ENCODE data around the gene LIX1L. TPM values are rescaled to one million over a fixed set of nuclear protein-coding genes. Genes with fewer than 3 reads are reported as not detected.

The LIX1L gene
- total and polyA plus RNA-seq, 2 of the 13 experiments (the other 11 are each of a cell fraction or from before 2014, with no cell fraction given): 8.1 to 24.9 TPM

- TF ChIP-seq MXD3 (CRISPR knock-in tag; IDR thresholded peaks at IDR 0.05) (peak; percentile 26; the same call in 1 of the 2 replicates), ZNF607 (CRISPR knock-in tag; IDR thresholded peaks at IDR 0.05; ENCODE audit: borderline replicate concordance) (peak; percentile 91), ZNF513 (CRISPR knock-in tag; conservative IDR thresholded peaks at IDR 0.05) (no peak), KDM5A (IDR thresholded peaks at IDR 0.05; ENCODE audit: borderline replicate concordance, low read length) (no peak), ZNF280B (CRISPR knock-in tag; IDR thresholded peaks at IDR 0.05; ENCODE audit: borderline replicate concordance) (peak; percentile 91), ZNF614 (CRISPR knock-in tag; IDR thresholded peaks at IDR 0.05; ENCODE audit: borderline replicate concordance) (peak; percentile 21), ZBTB7B (CRISPR knock-in tag; IDR thresholded peaks at IDR 0.05) (no peak), ZNF629 (CRISPR knock-in tag; conservative IDR thresholded peaks at IDR 0.05) (no peak), ZSCAN20 (CRISPR knock-in tag; IDR thresholded peaks at IDR 0.05; ENCODE audit: borderline replicate concordance) (no peak), ZNF691 (CRISPR knock-in tag; IDR thresholded peaks at IDR 0.05; ENCODE audit: borderline replicate concordance, low read depth) (0 out of 2 replicates have a peak, but pooled peaks have one; percentile 27), ZNF788 (CRISPR knock-in tag; IDR thresholded peaks at IDR 0.05; ENCODE audit: borderline replicate concordance) (peak; percentile 93; the same call in 1 of the 2 replicates), ARNT (IDR thresholded peaks at IDR 0.05) (no peak), POLR2A (IDR thresholded peaks at IDR 0.05; ENCODE audit: insufficient read depth in 1 of 2, low read depth in 2 of 2, low read length in 2 of 2) (peak; percentile 94 to 99), ZNF460 (CRISPR knock-in tag; IDR thresholded peaks at IDR 0.05; ENCODE audit: borderline replicate concordance) (no peak; the same call in 1 of the 2 replicates), ZNF138 (CRISPR knock-in tag; IDR thresholded peaks at IDR 0.05; ENCODE audit: low read depth) (0 out of 2 replicates have a peak, but pooled peaks have one; percentile 31), MTF1 (CRISPR knock-in tag; IDR thresholded peaks at IDR 0.05) (no peak), ZNF30 (CRISPR knock-in tag; IDR thresholded peaks at IDR 0.05) (no peak), ZNF382 (CRISPR knock-in tag; IDR thresholded peaks at IDR 0.05; ENCODE audit: borderline replicate concordance) (no peak), ZBTB39 (CRISPR knock-in tag; IDR thresholded peaks at IDR 0.05) (0 out of 2 replicates have a peak, but pooled peaks have one; percentile 66), ZNF275 (CRISPR knock-in tag; IDR thresholded peaks at IDR 0.05; ENCODE audit: borderline replicate concordance) (peak; percentile 59; the same call in 1 of the 2 replicates), HIVEP1 (CRISPR knock-in tag; IDR thresholded peaks at IDR 0.05) (peak; percentile 84)
Measured at GRCh38 chr1:145996433-145997015, 38.7 kb upstream of the LIX1L start, which contains the start of gene TXNIP (continued).

Data from HepG2 (cell line).